Caki2 (cell line): Measurements from ENCODE around the gene CTBP2. TPM values are rescaled to one million over a fixed set of nuclear protein-coding genes. Genes with fewer than 3 reads are reported as not detected.
"Not testable (repeated sequence)": the region's sequence is repeated elsewhere in the genome, so short reads cannot be mapped to it uniquely, and the experiment has no call there.

Experiments
- DNase-seq: peaks from one replicate; pipeline ENCODE4 v3.0.0-alpha.2; 2015; ENCODE audit warnings: low read depth
- in situ Hi-C: cut with HindIII; loops from 2 replicates; pipeline ENCODE4 v1.10.0; 2016; ENCODE audit warnings: low sequenced_read_pairs, low pct_unique_long_range_greater_than_20kb, mixed read lengths
- total RNA-seq: library from RNA; depleted of rRNA; stranded (reverse); fragments of >200 nt; shearing (Covaris generic); gene quantifications from 2 replicates; pipeline ENCODE4 v1.2.3, GENCODE V29; 2014; ENCODE audit warnings: low replicate concordance

Gene CTBP2
- total RNA-seq, 1 experiment from 2014 or later = 82.4 TPM

DNA sequence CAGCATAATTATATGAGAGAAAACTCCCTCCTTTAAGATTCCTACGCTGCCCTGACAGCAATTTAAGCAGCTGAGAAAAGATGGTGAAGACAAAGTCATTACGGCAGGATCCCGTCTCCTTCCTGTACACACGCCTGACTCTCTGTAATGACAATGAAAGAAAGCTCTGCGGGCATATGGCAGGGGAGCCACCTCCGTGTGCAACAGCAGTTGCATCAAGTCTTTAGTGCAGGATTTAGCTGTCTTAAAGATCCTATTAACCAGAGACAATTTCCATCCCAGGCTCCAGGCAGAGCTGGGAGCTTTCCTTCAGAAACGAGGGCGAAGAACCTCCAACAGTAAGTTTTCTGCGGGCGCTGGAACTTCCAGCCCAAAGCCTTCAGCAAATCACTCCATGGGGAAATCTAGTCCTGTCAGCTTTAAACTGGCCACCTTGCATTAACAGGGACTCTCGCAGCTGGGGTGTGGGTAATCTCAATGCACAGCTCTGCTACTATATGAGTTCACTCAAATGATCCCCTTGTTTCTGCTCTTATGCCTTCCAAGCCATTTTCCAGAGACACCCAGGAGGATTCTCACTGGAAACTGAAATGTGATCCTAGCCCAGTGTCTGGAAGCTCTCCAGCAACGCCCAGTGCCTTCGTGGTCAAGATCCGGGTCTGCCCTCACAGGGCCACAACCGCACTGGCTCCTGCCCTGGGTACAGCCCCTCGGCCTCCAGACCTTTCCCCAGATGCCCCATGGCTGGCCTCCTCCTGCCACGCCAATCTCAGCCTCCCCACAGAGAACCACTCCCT is 74.9 kb downstream of the CTBP2 start:
- DNase-seq = peak; percentile 47
- in situ Hi-C loops = no loop called here

DNA sequence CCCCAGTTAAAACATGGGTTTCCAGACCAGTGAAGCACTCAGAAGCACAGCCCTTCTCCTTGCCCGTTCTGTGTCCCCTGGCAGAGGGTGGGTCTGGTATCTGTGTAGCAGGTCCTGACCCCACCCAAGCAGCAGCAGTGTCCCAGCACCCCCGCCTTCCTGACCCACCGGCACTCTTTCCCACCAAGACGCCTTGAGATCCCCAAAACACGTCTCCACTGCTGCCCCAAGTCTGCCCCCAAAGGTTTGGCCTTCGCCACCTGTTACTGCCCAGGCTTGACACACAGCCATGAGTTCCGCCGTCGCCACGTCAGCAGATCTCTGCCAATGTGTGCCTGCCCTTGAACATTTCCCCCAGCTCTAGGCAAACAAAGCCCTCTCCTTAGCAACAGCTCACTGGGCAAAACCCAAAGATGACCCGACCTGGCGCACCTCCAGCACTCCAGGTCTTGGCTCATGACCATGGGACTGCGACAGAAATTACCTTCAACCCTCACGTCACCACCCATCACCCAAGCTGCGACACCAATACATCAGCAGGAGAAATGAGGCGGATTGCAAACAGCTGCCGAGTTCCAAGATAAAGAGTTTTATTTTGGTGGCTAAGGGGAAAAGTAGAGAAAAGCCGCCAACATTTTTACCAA is 75.6 kb downstream of the CTBP2 start:
- DNase-seq = peak; percentile 98
- in situ Hi-C loops = no loop called here

DNA sequence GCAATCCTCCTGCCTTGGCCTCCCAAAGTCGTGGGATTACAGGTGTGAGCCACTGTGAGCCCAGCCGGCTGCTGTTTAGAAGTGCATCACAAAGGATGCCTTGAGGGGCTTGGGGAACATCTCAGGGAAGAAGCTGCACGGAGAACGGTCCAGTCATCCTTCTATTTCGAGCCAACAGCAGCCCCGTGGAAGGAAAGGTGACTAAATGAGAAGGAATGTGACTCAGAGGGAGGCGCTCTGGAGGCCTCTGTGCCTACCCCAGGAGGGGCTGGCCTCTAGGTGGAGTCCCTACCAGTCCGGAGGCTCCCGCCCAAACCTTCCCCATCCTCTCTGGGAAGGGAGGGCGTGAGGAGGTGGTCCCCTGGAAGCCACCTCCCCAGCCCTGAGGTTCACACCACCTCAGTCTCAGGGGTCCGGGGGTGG is 76.2 kb downstream of the CTBP2 start:
- DNase-seq = peak; percentile 97
- in situ Hi-C loops = no loop called here

DNA sequence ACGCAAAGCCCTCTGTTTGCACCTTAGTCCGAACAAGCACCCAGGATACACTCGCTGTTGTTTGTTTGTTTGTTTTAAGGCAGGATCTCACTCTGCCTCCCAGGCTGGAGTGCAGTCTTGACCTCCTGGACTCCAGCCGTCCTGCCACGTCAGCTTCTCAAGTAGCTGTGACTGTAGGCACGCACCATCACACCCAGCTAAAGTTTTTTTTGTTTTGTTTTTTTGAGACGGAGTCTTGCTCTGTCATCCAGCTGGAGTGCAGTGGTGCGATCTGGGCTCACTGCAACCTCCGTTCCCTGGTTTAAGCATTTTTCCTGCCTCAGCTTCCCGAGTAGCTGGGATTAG is 76.8 kb downstream of the CTBP2 start:
- in situ Hi-C loops = no loop called here

DNA sequence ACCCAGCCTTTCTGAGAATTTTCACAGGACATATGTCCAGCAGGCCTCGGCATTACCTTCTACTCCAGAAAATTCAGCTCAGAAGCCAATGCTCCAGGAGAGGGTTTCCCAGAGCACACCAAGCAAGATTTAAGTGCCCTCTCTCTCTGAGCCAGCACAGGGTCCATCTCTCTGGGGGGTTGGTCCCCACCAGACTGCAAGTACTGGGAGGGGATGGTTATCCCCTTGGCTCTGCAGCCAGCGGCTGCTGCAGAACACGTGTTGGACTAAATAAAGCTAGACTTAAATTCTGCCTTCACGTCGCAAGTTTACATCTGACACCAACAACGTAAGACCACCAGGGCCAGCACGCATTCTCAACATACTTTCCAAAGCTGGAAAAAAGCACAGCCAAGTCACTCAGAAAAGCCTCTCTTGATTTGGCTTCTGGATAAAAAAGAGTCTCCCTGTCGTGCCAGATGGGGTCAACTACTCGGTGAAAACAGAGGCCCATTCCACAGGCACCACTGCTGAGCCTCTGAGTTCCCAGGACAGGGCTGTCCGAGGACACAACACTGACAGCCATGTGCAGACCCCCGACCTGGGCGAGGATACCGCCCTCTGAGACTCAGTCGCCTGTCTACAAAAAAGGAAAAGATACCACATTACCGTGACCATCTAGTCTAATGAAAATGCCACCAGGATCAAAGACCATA is 77.3 kb downstream of the CTBP2 start:
- no peak for DNase-seq
- in situ Hi-C loops = no loop called here

More for the DNA sequence above, 76.8 kb downstream of the CTBP2 start:
- DNase-seq = peak; percentile 95

DNA sequence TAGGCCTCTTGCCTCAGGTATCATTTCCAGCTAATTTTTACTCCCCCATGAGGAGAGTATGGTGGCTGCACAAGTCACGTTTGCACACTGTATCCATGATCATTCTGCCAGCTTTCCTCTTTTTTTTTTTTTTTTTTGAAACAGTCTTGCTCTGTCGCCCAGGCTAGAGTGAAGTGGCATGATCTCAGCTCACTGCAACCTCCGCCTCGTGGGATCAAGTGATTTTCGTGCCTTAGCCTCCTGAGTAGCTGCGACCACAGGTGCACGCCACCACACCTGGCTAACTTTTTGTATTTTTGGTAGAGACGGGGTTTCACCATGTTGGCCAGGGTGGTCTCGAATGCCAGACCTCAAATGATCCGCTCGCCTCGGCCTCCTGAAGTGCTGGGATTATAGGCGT is 77.9 kb downstream of the CTBP2 start:
- in situ Hi-C loops, DNase-seq: not testable (repeated sequence)

DNA sequence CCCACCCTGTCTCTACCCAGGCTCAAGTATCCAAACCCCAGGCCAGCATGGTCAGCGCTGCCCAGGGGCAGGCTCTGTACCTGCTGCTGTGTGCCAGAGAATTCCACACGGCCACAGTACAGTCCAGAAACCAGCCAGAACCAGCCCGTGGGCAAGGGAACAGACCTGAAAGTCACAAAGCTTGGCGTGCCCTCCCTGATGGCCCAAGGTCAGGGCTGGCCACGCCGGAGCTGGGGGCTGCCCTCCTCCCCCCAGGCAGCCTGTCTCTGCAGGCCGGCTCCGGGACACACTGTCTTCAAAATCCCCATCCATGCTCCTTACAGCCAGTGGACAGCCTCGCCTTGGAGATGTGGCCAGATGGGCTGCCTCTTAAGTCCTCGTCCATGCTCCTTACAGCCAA is 78.4 kb downstream of the CTBP2 start:
- DNase-seq = no peak
- in situ Hi-C loops = no loop called here

DNA sequence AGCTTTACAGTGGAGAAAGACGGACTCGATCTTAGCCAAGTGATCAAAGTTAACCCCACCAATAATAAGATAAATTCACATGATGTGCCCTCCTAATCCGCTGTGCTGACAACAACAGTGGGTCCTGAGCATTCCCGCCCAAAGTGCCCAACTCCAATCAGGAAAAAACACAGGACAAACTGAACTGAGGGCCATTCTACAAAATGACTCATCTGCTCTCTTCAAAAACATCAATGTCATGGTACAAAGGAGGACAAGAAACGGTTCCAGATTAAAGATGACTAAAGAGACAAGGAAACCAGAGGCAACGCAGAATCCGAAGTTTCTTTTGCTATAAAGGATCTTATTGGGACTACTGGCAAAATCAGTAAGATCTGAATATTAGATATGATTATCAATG is 79.4 kb downstream of the CTBP2 start:
- DNase-seq = no peak
- in situ Hi-C loops = no loop called here

DNA sequence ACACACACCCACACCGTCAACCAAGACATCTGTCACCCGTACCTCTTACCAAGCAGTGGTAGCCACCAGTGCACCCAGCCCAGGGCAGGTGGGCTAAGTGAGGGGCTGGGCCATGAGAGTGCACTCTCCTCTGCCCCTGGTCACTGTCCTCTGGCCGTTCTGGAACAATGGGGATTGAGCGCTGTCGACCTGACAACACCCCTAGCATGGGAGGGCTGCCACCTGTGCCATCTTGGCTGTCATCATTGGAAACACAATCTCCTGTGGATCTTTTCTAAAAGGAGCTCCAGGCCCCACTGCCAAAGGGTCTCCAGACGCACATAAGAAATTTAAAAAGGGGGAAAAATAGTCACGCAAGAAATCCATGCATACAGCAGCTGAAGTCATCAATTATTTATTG is 80.1 kb downstream of the CTBP2 start:
- DNase-seq = no peak
- in situ Hi-C loops = no loop called here

DNA sequence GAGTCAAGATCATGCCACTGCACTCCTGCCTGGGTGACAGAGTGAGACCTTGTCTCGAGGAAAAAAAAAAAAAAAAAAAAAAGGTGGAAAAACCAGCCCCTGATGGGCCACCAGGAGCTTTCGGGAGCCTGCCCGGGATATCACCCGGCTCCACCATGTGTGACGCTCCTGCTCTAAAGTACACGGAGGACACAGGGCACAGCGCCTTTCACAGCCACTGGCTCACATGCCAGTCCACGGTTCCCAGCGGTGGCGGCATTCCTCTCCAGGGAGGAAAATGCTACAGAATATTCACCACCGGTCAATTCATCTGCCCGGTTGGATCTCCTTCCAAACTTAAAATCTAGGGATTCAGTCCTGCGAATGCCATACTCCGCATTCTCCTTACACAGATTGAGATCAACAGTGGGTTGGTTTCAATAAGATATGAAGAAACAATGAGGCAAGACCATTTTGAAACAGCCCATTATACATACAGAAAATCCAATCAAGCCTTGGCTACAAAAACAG is 81.2 kb downstream of the CTBP2 start:
- in situ Hi-C loops = no loop called here
- DNase-seq = no peak

DNA sequence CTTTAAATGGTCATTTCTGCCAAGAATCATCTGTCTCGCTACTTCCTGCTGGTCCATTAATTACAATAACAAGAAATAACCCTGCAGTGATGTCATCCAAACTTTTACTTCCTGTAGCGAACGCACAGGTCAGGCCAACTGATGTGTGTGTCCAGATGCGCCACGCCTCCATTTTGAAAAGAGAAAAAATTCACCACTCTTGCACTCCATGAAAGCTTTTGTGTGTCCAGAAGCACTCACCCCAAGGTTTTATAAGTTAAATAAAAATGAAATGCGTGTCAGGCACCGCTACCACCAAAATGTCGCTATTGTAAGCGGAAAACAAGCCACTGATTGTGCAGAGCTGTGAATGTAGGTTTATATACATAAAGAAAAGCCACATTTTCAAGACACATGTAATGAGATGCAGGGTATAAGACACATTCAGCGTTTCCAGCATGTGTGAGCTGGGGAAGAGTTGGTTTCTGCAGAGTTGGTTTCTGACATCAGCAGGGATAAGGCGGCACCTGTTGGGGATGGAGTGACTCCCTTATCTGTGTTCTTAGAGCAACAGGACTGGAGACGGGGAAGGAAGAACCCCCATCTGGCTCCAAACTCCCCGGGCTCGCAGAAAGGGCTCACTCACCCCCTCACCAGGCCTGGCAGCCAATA is 83.3 kb downstream of the CTBP2 start:
- in situ Hi-C loops = no loop called here
- no peak for DNase-seq

DNA sequence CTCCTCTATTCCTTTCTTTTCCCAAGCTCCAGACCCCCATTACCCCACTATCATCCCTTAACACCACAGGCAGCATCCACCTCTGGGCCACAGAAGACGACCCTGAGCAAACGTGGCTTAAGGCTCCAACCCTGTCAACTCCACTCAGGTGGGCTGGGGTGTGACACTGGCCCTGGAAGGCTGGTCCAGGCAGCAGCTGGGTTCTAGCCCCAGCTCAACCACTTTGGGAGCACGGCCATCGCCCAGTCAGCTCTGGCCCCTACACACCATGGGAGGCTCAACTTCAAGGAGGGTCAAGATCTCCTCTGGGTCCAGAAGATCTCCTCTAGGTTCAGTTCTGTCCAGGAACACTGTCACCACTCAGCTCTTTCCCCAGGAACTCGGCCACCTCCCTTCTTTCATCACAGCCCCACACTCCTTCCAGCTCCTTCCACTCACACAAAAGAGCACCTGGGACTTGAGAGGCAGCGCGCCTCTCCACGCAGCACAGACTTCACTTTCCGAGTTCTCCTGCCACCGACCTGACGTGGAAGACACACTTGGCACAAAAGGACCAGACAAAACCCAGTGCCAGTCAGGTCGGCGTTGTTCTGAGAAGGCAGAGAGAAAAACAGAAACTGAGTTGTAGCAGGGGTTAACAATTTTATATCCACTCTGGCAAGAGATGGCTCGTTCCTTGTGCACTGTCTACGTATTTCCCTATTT is 84.1 kb downstream of the CTBP2 start:
- DNase-seq = no peak
- in situ Hi-C loops = no loop called here

DNA sequence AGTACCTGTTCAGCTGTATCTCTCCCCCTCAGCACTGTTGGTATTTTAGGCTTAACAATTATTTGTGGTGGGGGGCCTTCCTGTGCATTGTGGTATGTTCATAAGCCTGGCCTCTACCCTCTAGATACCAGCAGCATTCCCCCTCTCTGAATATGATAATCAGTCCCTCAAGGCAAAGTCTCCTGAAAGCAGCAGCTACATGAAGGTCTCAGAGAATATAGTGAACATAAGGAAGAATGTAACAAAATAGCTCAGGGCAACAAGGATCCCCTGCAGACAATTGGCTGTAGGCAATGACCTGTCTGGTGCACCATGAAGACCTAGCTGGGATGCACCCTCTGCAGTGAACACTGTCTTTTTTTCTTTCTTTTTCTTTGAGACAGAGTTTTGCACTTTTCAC is 86.4 kb downstream of the CTBP2 start:
- DNase-seq = no peak
- in situ Hi-C loops = no loop called here

DNA sequence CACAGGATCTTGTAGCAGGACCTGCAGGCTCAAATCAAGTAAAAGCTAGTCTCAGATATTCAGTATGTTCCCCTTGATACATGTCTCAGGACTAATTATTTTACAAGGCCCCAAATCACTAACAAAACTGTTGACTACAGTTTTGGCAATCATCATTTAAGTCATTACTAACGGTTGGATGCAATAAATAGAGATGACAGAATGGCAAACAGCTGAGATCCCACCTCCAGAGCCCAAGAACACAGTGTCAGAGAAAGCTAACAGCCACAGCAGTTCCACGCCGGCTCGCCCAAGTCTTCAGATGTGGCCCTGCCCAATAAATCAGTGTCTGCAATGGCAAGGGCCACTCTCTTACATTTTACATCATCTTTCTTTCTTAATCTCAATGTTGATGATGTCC is 87.6 kb downstream of the CTBP2 start:
- in situ Hi-C loops = no loop called here
- DNase-seq = no peak

DNA sequence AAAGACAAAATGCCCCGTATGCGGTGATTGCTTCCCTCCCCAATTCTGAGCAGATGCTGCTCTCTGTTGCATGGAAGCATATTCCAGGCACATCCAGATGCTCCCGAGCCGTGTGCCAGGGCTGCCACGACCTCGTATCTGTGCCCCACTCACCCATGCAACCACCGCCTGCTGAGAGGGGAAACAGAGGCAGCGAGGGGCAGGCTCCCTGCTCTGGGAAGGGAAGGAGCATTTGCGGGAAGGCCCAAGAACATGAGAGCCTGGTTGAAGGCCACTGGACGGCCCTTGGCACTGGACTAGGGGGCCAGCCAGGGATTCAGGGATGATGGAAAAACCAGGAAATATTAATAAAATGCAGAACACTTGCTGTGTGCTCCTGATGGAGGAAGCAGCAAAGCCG is 89.4 kb downstream of the CTBP2 start:
- in situ Hi-C loops = no loop called here
- no peak for DNase-seq

DNA sequence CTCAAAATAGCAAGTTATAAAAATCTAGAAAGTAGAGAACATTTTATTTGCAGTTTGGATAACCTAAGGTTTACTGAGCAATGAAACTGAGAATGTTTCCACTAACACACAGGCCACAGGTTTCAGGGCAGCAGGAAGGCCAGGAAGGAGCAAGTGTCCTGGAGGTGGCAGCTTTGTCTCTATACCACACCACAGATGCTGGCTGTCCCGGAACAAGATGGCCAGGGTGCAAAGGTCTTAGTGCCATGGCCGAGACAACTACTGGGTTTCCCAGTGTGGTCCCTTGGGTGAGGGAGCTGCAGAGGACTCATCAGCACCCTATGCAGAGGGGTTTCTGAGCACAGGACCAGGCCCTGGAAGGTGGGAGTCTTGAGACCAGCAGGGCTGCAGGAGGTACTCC is 92.0 kb downstream of the CTBP2 start:
- in situ Hi-C loops = no loop called here

DNA sequence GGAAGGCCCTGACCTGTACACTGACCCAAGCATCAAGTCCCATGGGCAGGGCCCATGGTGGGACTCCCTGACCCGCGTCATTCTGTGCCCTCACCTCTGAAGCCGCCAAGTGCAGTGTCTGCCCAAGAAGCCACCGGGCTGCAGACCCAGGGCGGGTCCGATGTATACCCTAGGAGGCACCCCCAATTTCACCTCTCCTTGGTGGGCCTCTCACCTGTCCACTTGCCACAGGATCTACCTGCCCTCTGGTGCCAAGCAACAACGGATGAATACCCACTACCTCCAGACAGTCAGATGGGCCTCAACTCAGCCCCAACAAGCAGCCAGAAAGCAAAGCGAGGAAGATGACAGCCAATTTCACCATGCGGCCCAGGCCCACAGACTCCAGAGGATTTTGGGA is 92.6 kb downstream of the CTBP2 start:
- in situ Hi-C loops = no loop called here
- no peak for DNase-seq

More for the DNA sequence above, 92.0 kb downstream of the CTBP2 start:
- no peak for DNase-seq

DNA sequence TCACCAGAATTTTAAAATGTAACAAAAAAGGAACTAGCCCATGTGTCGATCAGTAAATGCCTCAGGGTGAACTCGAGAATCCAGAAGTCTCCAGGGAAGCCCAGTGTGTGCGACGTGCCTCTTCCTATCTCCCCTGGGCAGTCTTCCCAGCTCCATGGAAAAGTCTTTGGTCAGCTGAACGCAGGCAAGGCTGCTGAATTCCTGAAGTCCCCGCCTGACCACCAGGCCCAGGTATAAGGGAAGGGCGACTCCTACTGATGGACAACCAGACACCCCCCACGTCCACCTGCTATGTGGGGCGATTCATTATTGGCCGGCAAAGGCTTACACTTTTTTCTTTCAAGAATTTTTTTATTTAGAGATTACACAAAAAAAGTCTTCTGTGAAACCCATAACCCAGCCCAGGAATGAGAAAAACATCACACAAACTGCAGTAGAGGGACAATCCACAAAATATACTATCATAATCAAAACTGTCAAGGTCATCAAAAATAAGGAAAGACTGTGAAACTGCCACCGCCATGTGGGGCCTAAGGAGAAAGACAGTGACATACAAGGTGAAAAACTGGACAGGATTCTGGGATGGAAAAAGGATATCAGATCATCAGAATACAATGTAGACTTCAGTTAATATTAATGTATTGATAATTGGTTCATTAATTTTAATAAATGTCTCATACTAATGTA is 93.5 kb downstream of the CTBP2 start:
- DNase-seq = no peak
- in situ Hi-C loops = no loop called here
